Duodenal mucosa (tissue), 2 donors: ENCODE measurements around the gene AGR2.
"Not testable (repeated sequence)": the region's sequence is repeated elsewhere in the genome, so short reads cannot be mapped to it uniquely, and the experiment has no call there.

Source experiments
- H3K27ac ChIP-seq: one replicate; pipeline ENCODE4 v1.7.0; 2013; ENCODE audit warnings: low read depth, low read length
- H3K27me3 ChIP-seq, 2 donors: one replicate each; pipeline ENCODE4 v1.7.0; 2013; ENCODE audit warnings: low read length in 2 of 2, control low read depth in 1 of 2; ENCODE audit not compliant: insufficient read depth in 2 of 2, control insufficient read depth in 1 of 2
- H3K36me3 ChIP-seq, 2 donors: one replicate each; pipeline ENCODE4 v1.7.0; 2013; ENCODE audit warnings: low read length in 2 of 2, control low read depth in 1 of 2; ENCODE audit not compliant: insufficient read depth in 2 of 2, control insufficient read depth in 1 of 2
- H3K4me1 ChIP-seq, 2 donors: one replicate each; pipeline ENCODE4 v1.7.0; 2013; ENCODE audit warnings: low read length in 2 of 2, control low read depth in 1 of 2; ENCODE audit not compliant: insufficient read depth in 2 of 2, control insufficient read depth in 1 of 2
- H3K4me3 ChIP-seq, 2 donors: one replicate each; pipeline ENCODE4 v1.7.0; 2013; ENCODE audit warnings: low read length in 2 of 2, low read depth in 1 of 2
- H3K9ac ChIP-seq, 2 donors: one replicate each; pipeline ENCODE4 v1.7.0; 2013; ENCODE audit warnings: low read length in 2 of 2, low read depth in 1 of 2
- H3K9me3 ChIP-seq, 2 donors: one replicate each; pipeline ENCODE4 v1.7.0; 2013; ENCODE audit warnings: low read length in 2 of 2, control low read depth in 1 of 2; ENCODE audit not compliant: control insufficient read depth in 1 of 2

The AGR2 gene

DNA sequence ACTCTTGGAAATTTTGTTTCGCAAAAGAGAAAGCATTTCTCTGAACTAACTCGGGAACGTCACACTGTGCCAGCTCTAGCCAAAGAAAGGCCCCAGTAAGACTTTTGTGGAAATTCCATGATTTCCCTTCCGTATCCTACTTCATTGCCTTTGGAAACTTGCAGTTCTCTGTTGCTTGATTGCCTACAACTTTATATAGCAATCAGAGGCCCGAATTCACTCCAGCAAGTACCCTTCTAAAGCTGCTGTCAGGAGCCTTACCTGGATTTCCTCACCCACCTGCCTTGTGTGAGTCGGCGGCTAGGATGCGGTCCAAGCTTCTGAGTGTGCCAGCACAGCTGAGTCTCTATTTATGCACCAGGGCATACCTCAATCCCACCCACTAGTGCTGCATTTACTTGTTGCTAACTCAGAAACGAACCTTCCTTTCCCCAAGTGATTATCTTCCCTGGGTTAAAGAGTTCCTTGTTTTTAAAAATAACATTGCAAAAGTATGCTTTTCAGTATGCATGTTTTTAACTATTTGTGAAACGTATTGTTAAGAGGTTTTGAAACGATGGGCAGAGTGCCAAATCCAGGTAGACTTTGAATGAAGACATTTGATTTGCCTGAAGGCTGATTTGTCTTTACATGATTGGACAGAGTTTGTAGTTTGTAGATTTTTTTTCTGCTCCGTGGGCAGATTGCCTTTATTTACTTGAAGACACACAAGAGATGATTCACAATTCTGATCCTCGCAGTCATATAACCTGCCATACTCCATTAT is at the start of gene AGR2:
TSS of gene AGR2 (minus strand) at position 326 of the 766 bp plus-strand sequence. CDS start 3,203 bp downstream, outside the sequence.
- Histone ChIP-seq H3K9ac (peak within 1 kb of the TSS; percentile 66 to 77), H3K27me3 (no peaks in the 10 kb centered on the region), H3K27ac (peak within 1 kb of the TSS; percentile 27), H3K4me1 (peaks cover 17 to 19% of the 10 kb centered on the region in 2 donors), H3K9me3 (no peaks in the 10 kb centered on the region), H3K4me3 (peak within 1 kb of the TSS; percentile 67 to 79), H3K36me3 (peaks cover 7 to 9% of the 10 kb centered on the region in 2 donors)

GRCh38 chr7:16853189-16853588 is 48.4 kb upstream of the AGR2 start:
- not testable (repeated sequence) for H3K9me3 ChIP-seq, H3K4me3 ChIP-seq

DNA sequence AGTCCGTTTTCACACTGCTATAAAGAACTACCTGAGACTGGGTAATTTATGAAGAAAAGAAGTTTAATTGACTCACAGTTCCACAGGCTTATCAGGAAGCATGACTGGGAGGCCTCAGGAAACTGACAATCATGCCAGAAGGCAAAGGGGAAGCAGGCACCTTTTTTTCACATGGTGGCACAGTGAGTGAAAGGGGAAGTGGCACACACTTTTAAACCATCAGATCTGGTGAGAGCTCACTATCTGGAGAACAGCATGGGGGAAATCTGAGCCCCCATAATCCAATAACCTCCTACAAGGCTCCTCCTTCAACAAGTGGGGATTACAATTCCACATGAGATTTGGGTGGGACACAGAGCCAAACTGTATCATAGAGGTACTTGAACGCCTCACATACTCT is 47.0 kb upstream of the AGR2 start:
- peaks cover 0 to 11% of the 10 kb centered on the region in 2 donors for H3K36me3 ChIP-seq
- no peaks in the 10 kb centered on the region for H3K27me3 ChIP-seq
- H3K9me3 ChIP-seq, result no peaks in the 10 kb centered on the region
- peaks cover 7 to 17% of the 10 kb centered on the region in 2 donors for H3K4me1 ChIP-seq
- no peak overlapping the region for H3K9ac ChIP-seq
- no peak overlapping the region for H3K27ac ChIP-seq
- no peak overlapping the region for H3K4me3 ChIP-seq

More at GRCh38 chr7:16853189-16853588, 48.4 kb upstream of the AGR2 start:
- Histone ChIP-seq H3K4me1 (peaks cover 7 to 12% of the 10 kb centered on the region in 2 donors), H3K36me3 (peaks cover 0 to 13% of the 10 kb centered on the region in 2 donors)
- H3K27ac ChIP-seq, H3K9ac ChIP-seq, H3K27me3 ChIP-seq: not testable (repeated sequence)

GRCh38 chr7:16850614-16851466 is 46.0 kb upstream of the AGR2 start:
- Histone ChIP-seq H3K27ac (no peak overlapping the region), H3K4me1 (peaks cover 11 to 24% of the 10 kb centered on the region in 2 donors), H3K4me3 (no peak overlapping the region), H3K36me3 (peaks cover 0 to 7% of the 10 kb centered on the region in 2 donors), H3K9me3 (no peaks in the 10 kb centered on the region), H3K9ac (no peak overlapping the region), H3K27me3 (no peaks in the 10 kb centered on the region)

- Histone ChIP-seq H3K9me3 (no peaks in the 10 kb centered on the region), H3K9ac (no peak overlapping the region), H3K27me3 (no peaks in the 10 kb centered on the region), H3K27ac (no peak overlapping the region), H3K4me1 (peaks cover 11 to 24% of the 10 kb centered on the region in 2 donors), H3K4me3 (no peak overlapping the region), H3K36me3 (peaks cover 0 to 2% of the 10 kb centered on the region in 2 donors)
Measured at GRCh38 chr7:16849296-16850148, 44.7 kb upstream of the AGR2 start.

- H3K27me3 ChIP-seq, result no peaks in the 10 kb centered on the region
- H3K36me3 ChIP-seq, result no peaks in the 10 kb centered on the region
- H3K4me3 ChIP-seq, result peak overlapping the region in 1 of 2 donors; percentile 25
- H3K27ac ChIP-seq, result no peak overlapping the region
- H3K9me3 ChIP-seq, result no peaks in the 10 kb centered on the region
- H3K9ac ChIP-seq, result no peak overlapping the region
- peaks cover 11 to 18% of the 10 kb centered on the region in 2 donors for H3K4me1 ChIP-seq
Measured at GRCh38 chr7:16847381-16847860, 42.6 kb upstream of the AGR2 start.

DNA sequence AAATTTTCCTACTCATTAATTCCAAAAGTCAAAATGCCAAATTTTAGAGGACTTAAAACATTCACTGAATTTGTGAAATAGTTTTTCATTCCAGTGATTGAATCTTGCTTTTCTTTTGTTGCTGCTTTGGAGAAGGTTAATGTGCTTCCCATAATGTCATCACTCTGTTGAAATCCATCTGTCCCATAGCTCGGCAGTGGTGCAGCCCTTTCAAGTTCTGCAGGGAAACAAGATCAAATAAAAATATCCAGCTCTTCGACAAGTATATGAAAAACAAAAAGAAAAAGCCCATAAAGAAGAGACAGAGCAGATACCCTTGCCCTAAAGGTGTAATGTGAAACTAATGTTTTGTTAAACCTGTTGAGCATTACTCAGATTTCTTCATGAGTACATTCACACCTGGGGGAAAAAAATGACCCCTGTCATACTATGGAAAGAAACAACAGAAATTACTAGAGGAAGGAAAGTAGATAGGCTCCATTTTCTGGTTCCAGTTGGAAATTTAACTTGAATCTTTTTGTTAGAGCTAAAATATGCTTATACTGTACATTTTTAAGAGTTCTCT is 41.9 kb upstream of the AGR2 start:
- Histone ChIP-seq H3K9ac (no peak overlapping the region), H3K27ac (no peak overlapping the region), H3K9me3 (no peaks in the 10 kb centered on the region), H3K36me3 (no peaks in the 10 kb centered on the region), H3K4me1 (peaks cover 7 to 11% of the 10 kb centered on the region in 2 donors), H3K4me3 (peak overlapping the region in 1 of 2 donors; percentile 25), H3K27me3 (no peaks in the 10 kb centered on the region)

- no peaks in the 10 kb centered on the region for H3K27me3 ChIP-seq
- H3K36me3 ChIP-seq, result no peaks in the 10 kb centered on the region
- H3K9ac ChIP-seq, result no peak overlapping the region
- H3K4me3 ChIP-seq, result no peak overlapping the region
- no peak overlapping the region for H3K27ac ChIP-seq
- peaks cover 7 to 11% of the 10 kb centered on the region in 2 donors for H3K4me1 ChIP-seq
- no peaks in the 10 kb centered on the region for H3K9me3 ChIP-seq
Measured at GRCh38 chr7:16845746-16846145, 40.9 kb upstream of the AGR2 start.

GRCh38 chr7:16841681-16842080 is 36.9 kb upstream of the AGR2 start:
- H3K27ac ChIP-seq, result no peak overlapping the region
- H3K4me3 ChIP-seq, result no peak overlapping the region
- H3K9me3 ChIP-seq, result no peaks in the 10 kb centered on the region
- no peaks in the 10 kb centered on the region for H3K36me3 ChIP-seq
- no peak overlapping the region for H3K9ac ChIP-seq
- H3K4me1 ChIP-seq, result peaks cover 4 to 7% of the 10 kb centered on the region in 2 donors
- no peaks in the 10 kb centered on the region for H3K27me3 ChIP-seq
